GM19025 (cell line): Measurements from ENCODE around the gene OGN.

Experiments
- ATAC-seq: cut with Tn5 transposase; IDR thresholded peaks from one replicate; pipeline ENCODE4 v1.9.1; 2021; ENCODE audit warnings: mild to moderate bottlenecking, low read depth, moderate library complexity; ENCODE audit not compliant: unreplicated experiment

Gene OGN

GRCh38 chr9:92406477-92406876, 2.1 kb upstream of the OGN start:
- peak; percentile 63 for ATAC-seq

GRCh38 chr9:92405818-92406217, 1.4 kb upstream of the OGN start:
- ATAC-seq = no peak

- ATAC-seq = no peak
Measured at GRCh38 chr9:92402826-92403745, 1.3 kb downstream of the OGN start.

- no peak for ATAC-seq
Measured at GRCh38 chr9:92402360-92402759, 2.0 kb downstream of the OGN start.

- no peak for ATAC-seq
Measured at GRCh38 chr9:92397853-92398252, 6.5 kb downstream of the OGN start.

GRCh38 chr9:92395617-92396016, 8.8 kb downstream of the OGN start:
- ATAC-seq = no peak

GRCh38 chr9:92393686-92394085, 10.7 kb downstream of the OGN start:
- no peak for ATAC-seq

- no peak for ATAC-seq
Measured at GRCh38 chr9:92392690-92393089, 11.7 kb downstream of the OGN start.

GRCh38 chr9:92385953-92386352, 18.4 kb downstream of the OGN start:
- no peak for ATAC-seq

GRCh38 chr9:92385477-92385876, 18.9 kb downstream of the OGN start:
- no peak for ATAC-seq

- no peak for ATAC-seq
Measured at GRCh38 chr9:92385001-92385400, 19.4 kb downstream of the OGN start.

GRCh38 chr9:92384375-92384774, 20.0 kb downstream of the OGN start:
- ATAC-seq = no peak

GRCh38 chr9:92381775-92382174, 22.6 kb downstream of the OGN start:
- no peak for ATAC-seq

GRCh38 chr9:92380603-92381002, 23.8 kb downstream of the OGN start:
- ATAC-seq = no peak

GRCh38 chr9:92378865-92379560, 25.4 kb downstream of the OGN start:
- no peak for ATAC-seq

GRCh38 chr9:92377876-92378275, 26.5 kb downstream of the OGN start:
- no peak for ATAC-seq

- no peak for ATAC-seq
Measured at GRCh38 chr9:92373167-92373566, 31.2 kb downstream of the OGN start.

- ATAC-seq = no peak
Measured at GRCh38 chr9:92369075-92369474, 35.3 kb downstream of the OGN start.

- ATAC-seq = no peak
Measured at GRCh38 chr9:92360083-92360482, 44.3 kb downstream of the OGN start.

- no peak for ATAC-seq
Measured at GRCh38 chr9:92359394-92359995, 44.9 kb downstream of the OGN start.

- ATAC-seq = no peak
Measured at GRCh38 chr9:92353051-92353450, 51.3 kb downstream of the OGN start.
